SK-N-MC (cell line): Measurements from ENCODE around the gene APBA1.
"Not testable (repeated sequence)": the region's sequence is repeated elsewhere in the genome, so short reads cannot be mapped to it uniquely, and the experiment has no call there.

Experiments used
- DNase-seq: peaks from one replicate; pipeline ENCODE4 v3.0.0-alpha.2; 2011; ENCODE audit warnings: low read depth, low spot score
- H3K27ac ChIP-seq: fragments of 200-600 bp; sonication (generic); 2 replicates; pipeline ENCODE4 v1.5.1; 2016; ENCODE audit warnings: mixed run types
- H3K36me3 ChIP-seq: fragments of 200-600 bp; sonication (generic); 2 replicates; pipeline ENCODE4 v1.6.1; 2017; ENCODE audit warnings: antibody characterized with exemption, low read length, mixed read lengths; ENCODE audit not compliant: insufficient read depth
- H3K4me3 ChIP-seq: fragments of 200-600 bp; sonication (generic); 2 replicates; pipeline ENCODE4 v1.5.1; 2016
- H3K9ac ChIP-seq: fragments of 200-600 bp; sonication (generic); 2 replicates; pipeline ENCODE4 v1.8.0; 2017; ENCODE audit warnings: mixed run types, mixed read lengths; ENCODE audit not compliant: insufficient read length
- H3K9me3 ChIP-seq: fragments of 200-600 bp; sonication (generic); 2 replicates; pipeline ENCODE4 v1.6.1; 2017; ENCODE audit warnings: low read depth, mild to moderate bottlenecking, antibody characterized with exemption, low read length, moderate library complexity, mixed read lengths
- EZH2 ChIP-seq: fragments of 200-600 bp; sonication (generic); IDR thresholded peaks from one replicate; pipeline ENCODE4 v1.6.1; 2017; ENCODE audit warnings: antibody characterized with exemption
- FOXP2 ChIP-seq: optimal IDR thresholded peaks from 2 replicates; pipeline ENCODE3; 2011; ENCODE audit warnings: mild to moderate bottlenecking, moderate library complexity; ENCODE audit not compliant: insufficient read depth; ENCODE audit errors: extremely low read length, control extremely low read depth
- POLR2AphosphoS5 ChIP-seq: IDR thresholded peaks from 2 replicates; pipeline ENCODE4 v1.6.1; 2012; ENCODE audit warnings: mild to moderate bottlenecking, low read depth, low read length, borderline replicate concordance

The APBA1 gene

DNA sequence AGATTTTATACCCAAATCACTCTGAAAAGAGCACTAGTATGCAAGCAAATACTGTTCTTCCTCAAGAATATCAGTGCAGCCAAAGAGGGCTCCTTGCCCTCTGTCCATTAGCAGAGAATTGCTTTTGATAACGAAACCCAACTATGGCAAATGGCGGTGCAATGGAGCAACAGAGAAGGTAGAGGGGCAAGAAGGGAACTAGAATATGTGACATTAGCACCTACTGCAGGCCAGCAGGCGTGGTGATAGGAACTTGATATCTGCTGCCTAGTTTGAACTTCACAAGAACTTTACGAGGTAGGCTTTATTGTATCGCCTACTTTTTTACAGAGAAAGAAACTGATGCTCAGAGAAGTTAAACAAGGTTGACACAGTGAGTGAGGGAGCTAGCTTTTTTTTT is 66.1 kb downstream of the APBA1 start:
- no peak overlapping the region for H3K27ac ChIP-seq
- no peak overlapping the region for H3K9ac ChIP-seq
- DNase-seq, result no peak
- no peak overlapping the region for H3K4me3 ChIP-seq
- TF ChIP-seq EZH2 (no peak), FOXP2 (no peak), POLR2AphosphoS5 (no peak)
- H3K36me3 ChIP-seq, result no peaks in the 10 kb centered on the region
- no peaks in the 10 kb centered on the region for H3K9me3 ChIP-seq

DNA sequence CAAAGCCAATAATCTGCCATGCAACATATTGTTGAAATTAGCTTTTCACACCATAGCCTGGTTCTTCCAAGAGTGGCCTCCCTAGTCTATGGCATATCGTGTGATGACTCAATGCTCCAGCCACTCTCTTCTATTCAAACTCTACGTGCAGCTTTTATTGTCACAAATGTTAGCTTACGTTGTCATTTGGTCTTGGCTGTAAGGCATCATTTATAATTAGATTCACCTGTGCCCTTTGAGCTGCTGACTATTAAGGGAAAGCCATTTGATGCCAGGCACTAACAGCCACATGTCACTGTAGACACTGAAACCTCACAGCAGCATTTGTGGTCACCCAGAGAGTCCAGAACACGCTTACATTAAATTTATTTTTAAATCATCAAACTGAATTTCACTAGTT is 66.8 kb downstream of the APBA1 start:
- Histone ChIP-seq H3K9ac (no peak overlapping the region), H3K9me3 (no peaks in the 10 kb centered on the region), H3K36me3 (no peaks in the 10 kb centered on the region), H3K4me3 (no peak overlapping the region), H3K27ac (no peak overlapping the region)
- DNase-seq, result no peak
- no peak for TF ChIP-seq FOXP2
- TF ChIP-seq EZH2, result no peak
- no peak for TF ChIP-seq POLR2AphosphoS5

DNA sequence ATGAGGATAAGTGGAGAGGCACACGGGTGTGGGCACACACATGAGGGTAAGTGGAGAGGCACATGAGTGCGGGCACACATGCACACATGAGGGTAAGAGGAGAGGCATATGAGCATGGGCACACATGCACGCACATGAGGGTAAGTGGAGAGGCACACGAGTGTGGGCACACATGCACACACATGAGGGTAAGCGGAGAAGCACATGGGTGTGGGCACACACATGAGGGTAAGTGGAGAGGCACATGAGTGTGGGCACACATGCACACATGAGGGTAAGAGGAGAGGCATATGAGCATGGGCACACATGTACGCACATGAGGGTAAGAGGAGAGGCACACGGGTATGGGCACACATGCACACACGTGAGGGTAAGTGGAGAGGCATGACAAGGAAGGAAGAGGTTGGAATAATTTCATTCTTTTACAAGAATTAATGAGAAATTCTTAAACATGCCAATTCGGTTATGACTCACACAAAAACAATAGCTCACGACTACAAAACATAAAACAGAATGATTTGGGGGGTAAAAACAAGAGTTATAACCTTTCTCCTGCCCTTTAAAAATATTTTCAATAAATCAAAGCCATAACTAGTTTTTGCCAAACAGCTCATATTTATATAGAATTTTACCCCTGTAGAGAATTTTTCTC is 67.5 kb downstream of the APBA1 start:
- H3K36me3 ChIP-seq, result no peaks in the 10 kb centered on the region
- H3K4me3 ChIP-seq, result no peak overlapping the region
- H3K9ac ChIP-seq, result no peak overlapping the region
- no peak for DNase-seq
- no peak overlapping the region for H3K27ac ChIP-seq
- TF ChIP-seq EZH2, result no peak
- TF ChIP-seq POLR2AphosphoS5, result no peak
- TF ChIP-seq FOXP2, result no peak
- no peaks in the 10 kb centered on the region for H3K9me3 ChIP-seq

DNA sequence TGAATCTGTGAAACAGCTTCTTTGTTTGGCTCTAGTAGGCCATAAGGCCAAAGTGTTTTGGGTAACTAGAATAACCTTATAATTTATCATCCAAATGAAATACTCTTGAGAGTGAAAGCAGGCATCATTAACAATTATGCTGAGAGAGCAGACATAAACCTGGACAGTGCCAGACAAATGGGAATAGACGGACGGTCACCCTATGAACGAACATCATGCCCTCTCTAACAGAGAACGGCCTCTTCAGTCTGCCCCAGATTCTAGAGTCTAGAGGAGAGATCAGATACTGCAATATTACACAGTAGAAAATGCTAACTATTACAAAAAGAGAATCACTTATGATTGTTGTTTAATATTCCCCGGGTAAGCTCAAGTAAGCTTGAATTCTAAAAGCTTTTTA is 68.5 kb downstream of the APBA1 start:
- no peak for TF ChIP-seq FOXP2
- no peak for TF ChIP-seq POLR2AphosphoS5
- no peak for TF ChIP-seq EZH2
- Histone ChIP-seq H3K27ac (no peak overlapping the region), H3K4me3 (no peak overlapping the region), H3K9me3 (no peaks in the 10 kb centered on the region), H3K9ac (no peak overlapping the region), H3K36me3 (no peaks in the 10 kb centered on the region)
- no peak for DNase-seq

DNA sequence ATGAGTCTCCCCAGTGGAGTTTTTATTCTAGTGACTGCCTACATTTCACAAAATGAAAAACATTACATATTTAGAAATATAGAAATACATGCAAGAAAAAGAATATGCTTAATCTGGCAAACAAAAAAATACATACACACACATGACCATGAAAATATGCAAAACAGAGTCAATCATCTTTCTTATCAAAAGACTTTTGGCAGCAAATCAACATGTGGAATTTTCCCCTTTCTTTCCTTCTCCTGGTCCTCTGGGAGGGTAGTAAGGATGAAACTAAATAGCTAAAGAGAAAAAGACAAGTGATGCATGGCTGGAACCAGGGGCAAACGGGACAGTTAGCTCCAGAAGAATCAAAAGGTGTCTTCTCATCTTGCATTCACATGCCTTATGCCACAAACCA is 69.4 kb downstream of the APBA1 start:
- H3K36me3 ChIP-seq, result no peaks in the 10 kb centered on the region
- TF ChIP-seq FOXP2 (no peak), POLR2AphosphoS5 (no peak), EZH2 (no peak)

DNA sequence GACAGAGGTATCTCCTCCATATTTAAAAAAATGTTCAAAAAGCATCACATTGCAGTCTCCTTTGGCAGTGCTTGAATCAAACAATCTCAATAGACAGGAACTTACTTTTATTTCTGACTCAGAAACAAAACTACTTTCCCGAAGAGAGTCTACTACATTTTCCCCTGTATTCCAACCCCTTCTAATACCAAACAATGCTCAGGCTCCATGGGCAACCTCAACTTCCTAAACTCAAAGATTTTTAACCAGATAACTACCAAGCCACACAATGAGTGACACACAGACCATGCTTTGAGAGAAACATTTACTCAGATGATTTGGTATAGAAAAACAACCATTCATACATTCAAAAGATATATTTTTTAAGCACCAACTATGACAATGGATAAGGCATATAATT is 70.5 kb downstream of the APBA1 start:
- Histone ChIP-seq H3K36me3 (no peaks in the 10 kb centered on the region), H3K9me3 (no peaks in the 10 kb centered on the region), H3K9ac (no peak overlapping the region), H3K27ac (no peak overlapping the region), H3K4me3 (no peak overlapping the region)
- no peak for TF ChIP-seq EZH2
- no peak for TF ChIP-seq FOXP2
- no peak for TF ChIP-seq POLR2AphosphoS5
- DNase-seq, result no peak

More for the DNA sequence above, 69.4 kb downstream of the APBA1 start:
- DNase-seq, result no peak
- Histone ChIP-seq H3K27ac (no peak overlapping the region), H3K9me3 (no peaks in the 10 kb centered on the region), H3K4me3 (no peak overlapping the region), H3K9ac (no peak overlapping the region)

DNA sequence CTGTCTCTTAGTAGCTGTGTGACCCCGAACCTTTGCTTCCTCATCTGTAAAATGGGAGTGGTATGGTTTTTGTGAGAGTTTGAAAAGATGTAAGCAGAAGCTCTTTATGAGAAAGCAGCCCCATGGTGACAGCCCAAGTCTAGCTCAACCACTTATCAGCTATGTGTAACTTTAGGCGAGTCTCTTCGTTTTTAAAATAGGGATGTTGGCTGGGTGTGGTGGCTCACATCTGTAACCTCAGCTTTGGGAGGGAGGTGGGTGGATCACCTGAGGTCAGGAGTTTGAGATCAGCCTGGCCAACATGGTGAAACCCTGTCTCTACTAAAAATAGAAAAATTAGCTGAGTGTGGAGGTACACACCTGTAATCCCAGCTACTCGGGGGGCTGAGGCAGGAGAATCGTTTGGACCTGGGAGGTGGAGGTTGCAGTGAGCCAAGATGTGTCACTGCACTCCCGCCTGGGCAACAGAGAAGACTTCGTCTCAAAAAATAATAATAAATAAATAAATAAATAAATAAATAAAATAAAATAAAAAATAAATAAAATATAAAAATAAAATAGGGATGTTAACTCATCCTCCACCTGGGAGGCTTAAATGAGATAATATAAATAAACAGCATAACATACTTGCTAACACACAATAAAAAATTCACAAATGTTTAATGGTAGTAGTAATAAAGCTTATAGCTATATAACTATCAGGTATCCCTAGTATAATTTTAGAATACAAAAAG is 71.7 kb downstream of the APBA1 start:
- H3K9ac ChIP-seq, result no peak overlapping the region
- no peak overlapping the region for H3K27ac ChIP-seq
- no peak for TF ChIP-seq EZH2
- TF ChIP-seq FOXP2, result no peak
- no peaks in the 10 kb centered on the region for H3K36me3 ChIP-seq
- H3K9me3 ChIP-seq, result no peaks in the 10 kb centered on the region
- H3K4me3 ChIP-seq, result no peak overlapping the region
- DNase-seq, result no peak

DNA sequence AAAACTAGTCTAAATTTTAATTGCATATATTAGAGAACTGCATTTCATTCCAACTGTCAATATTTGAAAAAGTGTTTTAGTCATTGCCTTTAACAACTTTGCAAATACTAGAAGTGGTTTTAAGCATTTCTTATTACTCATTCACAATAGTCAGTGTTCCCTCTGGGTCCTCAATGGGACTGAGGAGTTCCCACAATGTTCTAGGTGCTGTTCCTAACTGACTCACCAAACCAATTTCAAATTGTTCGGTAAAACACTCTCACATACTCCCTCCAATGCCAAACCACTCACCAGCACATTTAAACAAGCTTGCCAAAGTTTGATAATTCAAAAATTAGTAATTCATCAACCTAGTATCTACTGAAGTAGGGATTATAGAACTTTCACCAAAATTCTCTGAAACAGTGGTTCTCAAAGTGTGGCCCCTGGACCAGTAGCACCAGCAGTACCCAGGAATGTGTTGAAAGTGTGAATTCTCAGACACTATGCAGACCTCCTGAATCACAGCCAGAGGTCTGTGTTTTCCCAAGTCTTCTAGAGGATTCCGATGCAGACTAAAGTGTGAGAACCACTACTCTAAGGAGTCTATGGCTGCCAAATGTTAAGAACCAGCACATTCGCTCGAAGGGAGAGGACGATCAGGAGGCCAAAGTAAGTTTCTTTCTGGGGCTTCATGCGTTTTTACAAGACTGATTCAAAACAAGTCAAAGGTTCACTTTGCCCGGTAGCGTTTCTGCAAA is 72.8 kb downstream of the APBA1 start:
- DNase-seq, result no peak
- no peak overlapping the region for H3K9ac ChIP-seq
- no peak overlapping the region for H3K27ac ChIP-seq
- H3K4me3 ChIP-seq, result no peak overlapping the region
- no peaks in the 10 kb centered on the region for H3K36me3 ChIP-seq
- TF ChIP-seq FOXP2 (no peak), EZH2 (no peak), POLR2AphosphoS5 (no peak)
- H3K9me3 ChIP-seq, result no peaks in the 10 kb centered on the region

DNA sequence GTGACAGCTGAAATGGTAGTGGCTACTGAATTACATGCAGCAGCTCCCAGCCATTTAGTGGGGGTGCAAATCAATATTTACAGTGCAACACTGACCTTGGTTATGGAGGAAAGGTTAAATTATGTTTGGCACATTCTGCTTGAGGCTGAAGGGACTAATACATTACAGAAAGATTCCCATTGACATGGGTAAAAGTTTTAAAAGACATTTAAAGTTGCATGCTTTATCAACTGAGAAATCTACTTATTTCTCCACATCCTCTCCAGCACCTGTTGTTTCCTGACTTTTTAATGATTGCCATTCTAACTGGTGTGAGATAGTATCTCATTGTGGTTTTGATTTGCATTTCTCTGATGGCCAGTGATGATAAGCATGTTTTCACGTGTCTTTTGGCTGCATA is 75.3 kb downstream of the APBA1 start:
- not testable (repeated sequence) for H3K9me3 ChIP-seq, H3K36me3 ChIP-seq, H3K27ac ChIP-seq, H3K9ac ChIP-seq, H3K4me3 ChIP-seq, DNase-seq
